ENCODE results near the gene TBC1D10B. TPM values are rescaled to one million over a fixed set of nuclear protein-coding genes. Genes with fewer than 3 reads are reported as not detected.

TBC1D10B gene
- total and polyA plus RNA-seq, 9 of the 15 experiments (the other 6 are each of a cell fraction or from before 2014, with no cell fraction given): 2.2 to 55.4 (median 17.5) TPM

GRCh38 chr16:30380803-30381208 lies 10.5 kb upstream of the TBC1D10B start (continued):
- TF ChIP-seq, protein P1, sequence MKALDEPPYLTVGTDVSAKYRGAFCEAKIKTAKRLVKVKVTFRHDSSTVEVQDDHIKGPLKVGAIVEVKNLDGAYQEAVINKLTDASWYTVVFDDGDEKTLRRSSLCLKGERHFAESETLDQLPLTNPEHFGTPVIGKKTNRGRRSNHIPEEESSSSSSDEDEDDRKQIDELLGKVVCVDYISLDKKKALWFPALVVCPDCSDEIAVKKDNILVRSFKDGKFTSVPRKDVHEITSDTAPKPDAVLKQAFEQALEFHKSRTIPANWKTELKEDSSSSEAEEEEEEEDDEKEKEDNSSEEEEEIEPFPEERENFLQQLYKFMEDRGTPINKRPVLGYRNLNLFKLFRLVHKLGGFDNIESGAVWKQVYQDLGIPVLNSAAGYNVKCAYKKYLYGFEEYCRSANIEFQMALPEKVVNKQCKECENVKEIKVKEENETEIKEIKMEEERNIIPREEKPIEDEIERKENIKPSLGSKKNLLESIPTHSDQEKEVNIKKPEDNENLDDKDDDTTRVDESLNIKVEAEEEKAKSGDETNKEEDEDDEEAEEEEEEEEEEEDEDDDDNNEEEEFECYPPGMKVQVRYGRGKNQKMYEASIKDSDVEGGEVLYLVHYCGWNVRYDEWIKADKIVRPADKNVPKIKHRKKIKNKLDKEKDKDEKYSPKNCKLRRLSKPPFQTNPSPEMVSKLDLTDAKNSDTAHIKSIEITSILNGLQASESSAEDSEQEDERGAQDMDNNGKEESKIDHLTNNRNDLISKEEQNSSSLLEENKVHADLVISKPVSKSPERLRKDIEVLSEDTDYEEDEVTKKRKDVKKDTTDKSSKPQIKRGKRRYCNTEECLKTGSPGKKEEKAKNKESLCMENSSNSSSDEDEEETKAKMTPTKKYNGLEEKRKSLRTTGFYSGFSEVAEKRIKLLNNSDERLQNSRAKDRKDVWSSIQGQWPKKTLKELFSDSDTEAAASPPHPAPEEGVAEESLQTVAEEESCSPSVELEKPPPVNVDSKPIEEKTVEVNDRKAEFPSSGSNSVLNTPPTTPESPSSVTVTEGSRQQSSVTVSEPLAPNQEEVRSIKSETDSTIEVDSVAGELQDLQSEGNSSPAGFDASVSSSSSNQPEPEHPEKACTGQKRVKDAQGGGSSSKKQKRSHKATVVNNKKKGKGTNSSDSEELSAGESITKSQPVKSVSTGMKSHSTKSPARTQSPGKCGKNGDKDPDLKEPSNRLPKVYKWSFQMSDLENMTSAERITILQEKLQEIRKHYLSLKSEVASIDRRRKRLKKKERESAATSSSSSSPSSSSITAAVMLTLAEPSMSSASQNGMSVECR (CRISPR knock-in tag; IDR thresholded peaks at IDR 0.05): peak; percentile 5; the same call in 1 of the 2 replicates
- no peak for TF ChIP-seq ZNF75A (CRISPR knock-in tag; IDR thresholded peaks at IDR 0.05)
- 0 out of 4 replicates have a peak, but pooled peaks of 1 of the 2 experiments have one; percentile 2 for TF ChIP-seq MAZ (CRISPR knock-in tag; conservative IDR thresholded peaks at IDR 0.05 in 1 of 2, IDR thresholded peaks at IDR 0.05 in 1 of 2)
- peak; percentile 18; the same call in 1 of the 2 replicates for TF ChIP-seq MTA2 (IDR thresholded peaks at IDR 0.05; ENCODE audit: low read depth)
- 0 out of 2 replicates have a peak, but pooled peaks have one; percentile 8 for TF ChIP-seq SMAD4 (CRISPR knock-in tag; conservative IDR thresholded peaks at IDR 0.05)
- peak; percentile 16; the same call in 1 of the 2 replicates for TF ChIP-seq XRCC5 (IDR thresholded peaks at IDR 0.05; ENCODE audit: low read depth, low read length)
- TF ChIP-seq TEAD1 (CRISPR knock-in tag; IDR thresholded peaks at IDR 0.05): no peak
- peak; percentile 96 for TF ChIP-seq NR2C2 (CRISPR knock-in tag; IDR thresholded peaks at IDR 0.05)
- no peak for TF ChIP-seq NR2C2 (tag; IDR thresholded peaks at IDR 0.05)
- TF ChIP-seq, protein P2, sequence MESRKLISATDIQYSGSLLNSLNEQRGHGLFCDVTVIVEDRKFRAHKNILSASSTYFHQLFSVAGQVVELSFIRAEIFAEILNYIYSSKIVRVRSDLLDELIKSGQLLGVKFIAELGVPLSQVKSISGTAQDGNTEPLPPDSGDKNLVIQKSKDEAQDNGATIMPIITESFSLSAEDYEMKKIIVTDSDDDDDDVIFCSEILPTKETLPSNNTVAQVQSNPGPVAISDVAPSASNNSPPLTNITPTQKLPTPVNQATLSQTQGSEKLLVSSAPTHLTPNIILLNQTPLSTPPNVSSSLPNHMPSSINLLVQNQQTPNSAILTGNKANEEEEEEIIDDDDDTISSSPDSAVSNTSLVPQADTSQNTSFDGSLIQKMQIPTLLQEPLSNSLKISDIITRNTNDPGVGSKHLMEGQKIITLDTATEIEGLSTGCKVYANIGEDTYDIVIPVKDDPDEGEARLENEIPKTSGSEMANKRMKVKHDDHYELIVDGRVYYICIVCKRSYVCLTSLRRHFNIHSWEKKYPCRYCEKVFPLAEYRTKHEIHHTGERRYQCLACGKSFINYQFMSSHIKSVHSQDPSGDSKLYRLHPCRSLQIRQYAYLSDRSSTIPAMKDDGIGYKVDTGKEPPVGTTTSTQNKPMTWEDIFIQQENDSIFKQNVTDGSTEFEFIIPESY (CRISPR knock-in tag; IDR thresholded peaks at IDR 0.05): peak; percentile 79

All from K562 (cell line).